ENCODE results near the gene JPH3. TPM values are rescaled to one million over a fixed set of nuclear protein-coding genes. Genes with fewer than 3 reads are reported as not detected.

JPH3 gene
- total RNA-seq, 1 experiment from 2014 or later: not detected

DNA sequence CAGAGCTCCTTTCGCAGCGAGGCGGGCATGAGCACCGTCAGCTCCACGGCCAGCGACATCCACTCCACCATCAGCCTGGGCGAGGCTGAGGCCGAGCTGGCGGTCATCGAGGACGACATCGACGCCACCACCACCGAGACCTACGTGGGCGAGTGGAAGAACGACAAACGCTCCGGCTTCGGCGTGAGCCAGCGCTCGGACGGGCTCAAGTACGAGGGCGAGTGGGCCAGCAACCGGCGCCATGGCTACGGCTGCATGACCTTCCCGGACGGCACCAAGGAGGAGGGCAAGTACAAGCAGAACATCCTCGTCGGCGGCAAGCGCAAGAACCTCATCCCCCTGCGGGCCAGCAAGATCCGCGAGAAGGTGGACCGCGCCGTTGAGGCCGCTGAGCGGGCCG is 42.3 kb downstream of the JPH3 start:
- Histone ChIP-seq H3K36me3 (ENCODE audit: low read depth) (no peaks in the 10 kb centered on the region), H3K27ac (no peak overlapping the region), H3K79me2 (ENCODE audit: low read depth) (no peaks in the 10 kb centered on the region), H4K20me1 (ENCODE audit: insufficient read depth) (no peaks in the 10 kb centered on the region), H2AFZ (no peak overlapping the region), H3K4me2 (no peak overlapping the region), H3K4me3 (no peak overlapping the region), H3K9me3 (ENCODE audit: insufficient read depth, low read depth) (no peaks in the 10 kb centered on the region), H3K4me1 (replicated peaks; ENCODE audit: insufficient read depth) (no peaks in the 10 kb centered on the region), H3K9me2 (ENCODE audit: insufficient read depth) (no peaks in the 10 kb centered on the region), H3K27me3 (ENCODE audit: insufficient read depth, low read depth) (peaks cover 81% of the 10 kb centered on the region), H3F3A (ENCODE audit: insufficient read depth, low read depth) (no peaks in the 10 kb centered on the region)
- BruUV-seq (replicated peaks): no TSS peak
- DNase-seq: no peak
- CTCF ChIA-PET: interaction anchor here (0.6 kb wide), 1 partner anchor 406 kb away, joined by 4 read pairs; no protein-coding TSS in a partner anchor
- intact Hi-C loops (cut with micrococcal nuclease; ENCODE audit: unreplicated experiment): no loop called here
- TF ChIP-seq EZH2 (IDR thresholded peaks at IDR 0.05; ENCODE audit: low read depth): no peak
- TF ChIP-seq, protein P1, sequence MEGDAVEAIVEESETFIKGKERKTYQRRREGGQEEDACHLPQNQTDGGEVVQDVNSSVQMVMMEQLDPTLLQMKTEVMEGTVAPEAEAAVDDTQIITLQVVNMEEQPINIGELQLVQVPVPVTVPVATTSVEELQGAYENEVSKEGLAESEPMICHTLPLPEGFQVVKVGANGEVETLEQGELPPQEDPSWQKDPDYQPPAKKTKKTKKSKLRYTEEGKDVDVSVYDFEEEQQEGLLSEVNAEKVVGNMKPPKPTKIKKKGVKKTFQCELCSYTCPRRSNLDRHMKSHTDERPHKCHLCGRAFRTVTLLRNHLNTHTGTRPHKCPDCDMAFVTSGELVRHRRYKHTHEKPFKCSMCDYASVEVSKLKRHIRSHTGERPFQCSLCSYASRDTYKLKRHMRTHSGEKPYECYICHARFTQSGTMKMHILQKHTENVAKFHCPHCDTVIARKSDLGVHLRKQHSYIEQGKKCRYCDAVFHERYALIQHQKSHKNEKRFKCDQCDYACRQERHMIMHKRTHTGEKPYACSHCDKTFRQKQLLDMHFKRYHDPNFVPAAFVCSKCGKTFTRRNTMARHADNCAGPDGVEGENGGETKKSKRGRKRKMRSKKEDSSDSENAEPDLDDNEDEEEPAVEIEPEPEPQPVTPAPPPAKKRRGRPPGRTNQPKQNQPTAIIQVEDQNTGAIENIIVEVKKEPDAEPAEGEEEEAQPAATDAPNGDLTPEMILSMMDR (conservative IDR thresholded peaks at IDR 0.05): no peak
- POLR2A ChIA-PET (ENCODE audit: unreplicated experiment): no interaction called here

DNA sequence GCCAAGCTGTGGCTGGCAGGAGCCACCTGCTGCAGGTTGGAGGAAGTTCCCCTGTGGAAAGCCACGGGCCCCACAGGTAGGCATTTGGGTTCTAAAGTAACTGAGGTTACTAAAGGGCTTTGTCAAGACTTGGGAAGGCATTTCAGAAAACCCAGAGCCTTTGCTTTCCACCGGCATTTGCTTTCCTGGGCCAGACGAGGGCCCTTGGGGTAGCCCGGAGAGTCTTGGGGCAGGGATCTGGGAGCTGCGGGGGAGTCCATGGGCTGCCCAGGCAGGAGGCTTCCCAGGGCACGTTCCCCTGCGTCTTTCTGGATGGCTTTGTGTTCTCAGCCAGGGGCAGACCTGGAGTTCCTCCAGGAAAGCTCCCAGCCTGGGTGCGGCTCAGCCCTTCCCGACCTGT is 43.5 kb downstream of the JPH3 start:
- Histone ChIP-seq H3K27me3 (ENCODE audit: insufficient read depth, low read depth) (peaks cover 81% of the 10 kb centered on the region), H4K20me1 (ENCODE audit: insufficient read depth) (no peaks in the 10 kb centered on the region), H3K4me1 (replicated peaks; ENCODE audit: insufficient read depth) (no peaks in the 10 kb centered on the region), H3K79me2 (ENCODE audit: low read depth) (no peaks in the 10 kb centered on the region), H3K9me2 (ENCODE audit: insufficient read depth) (no peaks in the 10 kb centered on the region), H3K4me3 (no peak overlapping the region), H3F3A (ENCODE audit: insufficient read depth, low read depth) (no peaks in the 10 kb centered on the region), H3K9me3 (ENCODE audit: insufficient read depth, low read depth) (no peaks in the 10 kb centered on the region), H3K36me3 (ENCODE audit: low read depth) (no peaks in the 10 kb centered on the region), H3K4me2 (no peak overlapping the region), H3K27ac (no peak overlapping the region), H2AFZ (no peak overlapping the region)
- BruUV-seq (replicated peaks): no TSS peak
- TF ChIP-seq, protein P1 (conservative IDR thresholded peaks at IDR 0.05): no peak
- CTCF ChIA-PET: no interaction called here
- POLR2A ChIA-PET (ENCODE audit: unreplicated experiment): no interaction called here
- no peak for DNase-seq
- intact Hi-C loops (cut with micrococcal nuclease; ENCODE audit: unreplicated experiment): no loop called here

DNA sequence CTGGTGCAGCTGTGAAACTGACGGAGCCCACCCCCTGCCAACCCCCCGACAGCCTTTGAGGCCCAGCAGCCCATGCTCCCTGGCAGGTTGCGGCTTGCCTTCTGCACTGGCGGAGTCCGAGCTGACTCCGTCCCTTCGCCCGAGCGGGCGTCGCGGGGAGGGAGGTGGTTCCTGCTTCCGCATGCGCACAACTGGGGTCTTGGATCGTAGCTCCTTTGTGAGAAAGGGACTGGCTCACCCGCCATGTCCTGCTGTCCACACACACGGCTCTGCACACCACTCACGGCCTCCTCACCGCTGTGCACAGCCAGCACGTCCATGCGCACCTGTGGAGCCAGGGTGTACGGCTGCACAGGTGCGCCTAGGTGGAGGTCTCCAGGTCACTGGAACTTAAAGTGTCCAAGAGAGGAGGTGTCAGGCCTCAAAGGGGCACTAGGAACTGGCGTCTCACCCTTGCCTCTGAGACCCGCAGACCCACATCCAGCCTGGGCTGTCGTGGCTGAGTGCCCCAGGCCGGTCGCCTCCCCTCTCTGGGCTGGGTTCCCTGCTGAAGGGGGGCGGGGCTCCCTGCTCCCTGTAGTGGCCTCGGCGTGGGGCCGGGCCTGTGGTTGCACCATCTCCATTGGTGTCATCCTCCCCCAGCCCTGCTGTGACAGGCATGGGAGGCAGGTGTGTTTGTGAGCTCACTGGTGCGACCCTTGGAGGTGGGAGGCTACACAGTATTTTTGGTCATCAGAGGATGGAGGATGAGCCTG is 45.3 kb downstream of the JPH3 start:
- Histone ChIP-seq H4K20me1 (ENCODE audit: insufficient read depth) (no peaks in the 10 kb centered on the region), H3K4me2 (no peak overlapping the region), H3K79me2 (ENCODE audit: low read depth) (no peaks in the 10 kb centered on the region), H3F3A (ENCODE audit: insufficient read depth, low read depth) (no peaks in the 10 kb centered on the region), H3K36me3 (ENCODE audit: low read depth) (no peaks in the 10 kb centered on the region), H3K27me3 (ENCODE audit: insufficient read depth, low read depth) (peaks cover 74% of the 10 kb centered on the region), H3K9me3 (ENCODE audit: insufficient read depth, low read depth) (no peaks in the 10 kb centered on the region), H3K4me1 (replicated peaks; ENCODE audit: insufficient read depth) (no peaks in the 10 kb centered on the region), H3K27ac (no peak overlapping the region), H3K9me2 (ENCODE audit: insufficient read depth) (no peaks in the 10 kb centered on the region), H3K4me3 (no peak overlapping the region), H2AFZ (no peak overlapping the region)
- ChIA-PET POLR2A (ENCODE audit: unreplicated experiment) (no interaction called here), CTCF (no interaction called here)
- intact Hi-C loops (cut with micrococcal nuclease; ENCODE audit: unreplicated experiment): no loop called here
- BruUV-seq (replicated peaks): no TSS peak
- no peak for DNase-seq
- TF ChIP-seq, protein P1 (conservative IDR thresholded peaks at IDR 0.05): no peak
- no peak for TF ChIP-seq EZH2 (IDR thresholded peaks at IDR 0.05; ENCODE audit: low read depth)
